GM19351 (cell line): ENCODE data around the gene XYLT1.
A peak's percentile ranks its signal among the peaks of the same experiment; 100 is the strongest.
"Not testable (repeated sequence)": the region's sequence is repeated elsewhere in the genome, so short reads cannot be mapped to it uniquely, and the experiment has no call there.

Experiments
- ATAC-seq: cut with Tn5 transposase; IDR thresholded peaks from one replicate; pipeline ENCODE4 v1.9.1; 2021; ENCODE audit warnings: mild to moderate bottlenecking, moderate library complexity; ENCODE audit not compliant: unreplicated experiment

XYLT1 gene

GRCh38 chr16:17316005-17316404, 154.8 kb downstream of the XYLT1 start:
- no peak for ATAC-seq

- ATAC-seq = no peak
Measured at GRCh38 chr16:17313793-17314547, 156.8 kb downstream of the XYLT1 start.

- ATAC-seq = no peak
Measured at GRCh38 chr16:17313085-17313611, 157.6 kb downstream of the XYLT1 start.

- no peak for ATAC-seq
Measured at GRCh38 chr16:17312094-17312710, 158.6 kb downstream of the XYLT1 start.

GRCh38 chr16:17311333-17312093, 159.2 kb downstream of the XYLT1 start:
- no peak for ATAC-seq

GRCh38 chr16:17309510-17309909, 161.2 kb downstream of the XYLT1 start:
- ATAC-seq = no peak

- no peak for ATAC-seq
Measured at GRCh38 chr16:17308186-17308585, 162.6 kb downstream of the XYLT1 start.

GRCh38 chr16:17307504-17307903, 163.3 kb downstream of the XYLT1 start:
- no peak for ATAC-seq

GRCh38 chr16:17306745-17307144, 164.0 kb downstream of the XYLT1 start:
- no peak for ATAC-seq

- ATAC-seq = not testable (repeated sequence)
Measured at GRCh38 chr16:17306211-17306610, 164.5 kb downstream of the XYLT1 start.

GRCh38 chr16:17305694-17306093, 165.1 kb downstream of the XYLT1 start:
- no peak for ATAC-seq

GRCh38 chr16:17304491-17305119, 166.2 kb downstream of the XYLT1 start:
- no peak for ATAC-seq

- ATAC-seq = no peak
Measured at GRCh38 chr16:17304106-17304490, 166.7 kb downstream of the XYLT1 start.

GRCh38 chr16:17303101-17303500, 167.7 kb downstream of the XYLT1 start:
- no peak for ATAC-seq

GRCh38 chr16:17302620-17303019, 168.1 kb downstream of the XYLT1 start:
- ATAC-seq = no peak

GRCh38 chr16:17302214-17302613, 168.5 kb downstream of the XYLT1 start:
- ATAC-seq = peak; percentile 14

GRCh38 chr16:17301593-17302135, 169.1 kb downstream of the XYLT1 start:
- peak; percentile 83 for ATAC-seq

GRCh38 chr16:17301184-17301583, 169.6 kb downstream of the XYLT1 start:
- no peak for ATAC-seq

GRCh38 chr16:17299790-17300189, 171.0 kb downstream of the XYLT1 start:
- no peak for ATAC-seq

- ATAC-seq = no peak
Measured at GRCh38 chr16:17298238-17298637, 172.5 kb downstream of the XYLT1 start.

GRCh38 chr16:17296431-17296830, 174.3 kb downstream of the XYLT1 start:
- no peak for ATAC-seq
